ENCODE results near the gene RRP1.

The RRP1 gene

DNA sequence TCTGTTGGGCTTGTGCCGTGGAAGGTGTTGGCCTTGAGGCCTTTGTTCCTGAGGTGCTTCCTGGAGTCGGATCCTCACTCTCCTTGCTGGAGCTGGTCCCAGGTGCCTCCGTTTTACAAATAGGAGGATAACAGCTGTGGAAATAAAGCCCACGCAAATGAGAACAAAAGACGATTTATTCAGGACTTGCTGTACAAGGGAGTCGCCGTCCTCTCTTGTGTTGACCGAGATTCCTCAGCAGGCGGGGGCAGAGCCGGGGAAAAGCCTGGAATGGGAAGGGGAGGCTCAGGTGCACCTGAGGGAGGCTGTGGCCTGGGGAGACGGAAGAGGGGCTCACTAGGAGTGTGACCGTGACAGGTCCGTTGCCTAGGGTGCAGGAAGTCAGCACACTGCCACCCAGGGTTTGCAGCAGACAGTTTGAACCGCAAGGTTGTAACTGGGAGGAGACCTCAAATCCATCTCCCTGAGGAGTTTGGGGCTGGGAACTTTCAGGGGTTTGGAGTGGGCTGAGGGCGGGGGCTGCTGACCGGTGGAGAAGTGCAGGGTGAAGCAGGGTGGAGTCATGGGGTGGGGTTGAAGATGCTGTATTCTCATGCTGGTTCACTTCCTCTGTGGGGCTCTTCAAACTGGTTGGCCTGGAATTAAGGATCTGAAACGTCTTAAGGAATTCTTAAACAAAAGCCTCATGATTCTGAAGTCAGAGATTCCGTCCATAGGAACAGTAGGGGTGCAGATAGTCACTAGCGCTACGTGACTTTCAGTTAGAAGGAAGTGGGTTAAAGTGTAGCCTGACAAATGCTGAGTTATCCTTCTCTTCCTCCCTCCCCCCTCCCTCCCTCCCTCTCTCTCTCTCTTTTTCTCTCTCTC lies 10.7 kb upstream of the RRP1 start:
- DNase-seq, result peak; percentile 95

- no peak for DNase-seq
These were observed 9.7 kb upstream of the RRP1 start for GRCh38 chr21:43779660-43780059.

GRCh38 chr21:43781846-43782245 lies 7.5 kb upstream of the RRP1 start:
- no peak for DNase-seq

DNA sequence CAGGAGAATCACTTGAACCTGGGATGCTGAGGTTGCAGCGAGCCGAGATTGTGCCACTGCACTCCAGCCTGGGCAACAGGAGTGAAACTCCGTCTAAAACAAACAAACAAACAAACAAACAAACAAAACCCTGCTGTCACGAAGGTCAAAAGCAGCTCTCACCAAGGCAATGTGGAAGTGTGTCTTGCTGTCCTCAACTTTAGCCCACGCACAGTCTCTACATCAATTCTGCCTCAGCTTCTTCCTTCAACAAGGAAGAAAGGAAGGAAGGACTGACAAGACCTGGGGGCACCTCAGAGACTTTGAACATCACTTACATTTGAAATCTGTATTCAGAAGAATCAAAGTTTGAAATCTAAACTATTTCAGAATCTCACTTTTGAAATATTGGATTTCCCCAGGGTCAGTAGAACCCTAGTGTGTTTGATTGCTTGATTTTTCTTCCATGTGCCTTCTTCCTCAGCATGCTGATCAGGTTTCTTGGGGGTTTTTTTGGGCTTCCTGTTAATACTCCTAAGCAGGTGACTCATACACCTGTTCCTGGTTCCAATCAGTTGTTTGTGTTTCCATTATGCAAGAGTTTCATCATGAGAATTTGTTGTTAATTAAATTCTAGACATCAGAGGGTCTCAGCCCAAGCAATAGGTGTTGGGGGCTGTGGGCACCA lies 6.8 kb upstream of the RRP1 start:
- DNase-seq, result peak; percentile 49

DNA sequence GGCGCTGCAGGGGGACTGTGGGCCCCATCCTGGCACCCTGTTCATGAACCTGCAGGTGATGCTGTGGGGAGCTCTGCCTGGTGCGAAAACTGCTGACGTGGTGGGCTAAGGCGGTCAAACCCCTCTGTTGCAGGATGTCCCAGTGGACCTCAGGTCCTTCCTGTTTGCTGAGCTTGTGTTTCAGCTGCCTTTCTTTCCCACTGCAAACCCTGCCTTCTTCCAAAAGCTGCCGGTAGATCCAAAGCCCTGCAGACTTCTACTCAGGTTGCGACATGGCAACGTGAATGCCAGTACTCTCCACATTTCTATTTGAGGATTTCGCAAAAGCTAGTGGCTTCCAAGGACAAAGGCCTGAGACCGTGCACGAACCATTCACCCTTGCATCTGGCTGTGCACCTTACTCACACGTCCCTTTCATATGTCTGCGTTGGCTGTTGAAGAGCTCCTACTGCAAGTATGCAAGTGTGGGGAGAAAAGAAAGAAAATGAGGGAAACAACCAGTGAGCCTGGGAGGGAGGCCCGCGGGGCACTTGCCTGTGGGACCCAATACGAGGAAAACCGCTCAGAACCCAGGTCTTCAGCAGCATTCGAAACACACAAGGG lies 6.2 kb upstream of the RRP1 start:
- no peak for DNase-seq

GRCh38 chr21:43785134-43785533 lies 4.2 kb upstream of the RRP1 start:
- DNase-seq, result no peak

DNA sequence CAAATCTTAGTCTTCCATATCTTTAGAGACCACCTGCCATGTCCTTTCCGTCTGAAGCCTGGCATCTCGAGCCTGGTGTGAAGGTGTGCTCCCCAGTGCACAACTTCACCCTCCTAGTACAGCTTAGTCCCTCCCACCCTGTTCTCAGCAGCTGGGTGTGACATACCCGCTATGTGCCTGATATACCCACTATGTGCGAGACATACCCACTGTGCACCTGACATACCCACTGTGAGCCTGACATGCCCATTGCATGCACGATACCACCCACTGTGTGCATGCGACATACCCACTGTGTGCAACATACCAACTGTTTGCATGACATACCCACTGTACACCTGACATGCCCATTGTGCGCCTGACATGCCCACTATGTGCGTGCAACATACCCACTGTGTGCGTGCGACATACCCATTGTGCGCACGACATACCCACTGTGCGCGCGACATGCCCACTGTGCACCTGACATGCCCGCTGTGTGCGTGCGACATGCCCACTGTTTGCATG lies 3.0 kb upstream of the RRP1 start:
- DNase-seq, result no peak

DNA sequence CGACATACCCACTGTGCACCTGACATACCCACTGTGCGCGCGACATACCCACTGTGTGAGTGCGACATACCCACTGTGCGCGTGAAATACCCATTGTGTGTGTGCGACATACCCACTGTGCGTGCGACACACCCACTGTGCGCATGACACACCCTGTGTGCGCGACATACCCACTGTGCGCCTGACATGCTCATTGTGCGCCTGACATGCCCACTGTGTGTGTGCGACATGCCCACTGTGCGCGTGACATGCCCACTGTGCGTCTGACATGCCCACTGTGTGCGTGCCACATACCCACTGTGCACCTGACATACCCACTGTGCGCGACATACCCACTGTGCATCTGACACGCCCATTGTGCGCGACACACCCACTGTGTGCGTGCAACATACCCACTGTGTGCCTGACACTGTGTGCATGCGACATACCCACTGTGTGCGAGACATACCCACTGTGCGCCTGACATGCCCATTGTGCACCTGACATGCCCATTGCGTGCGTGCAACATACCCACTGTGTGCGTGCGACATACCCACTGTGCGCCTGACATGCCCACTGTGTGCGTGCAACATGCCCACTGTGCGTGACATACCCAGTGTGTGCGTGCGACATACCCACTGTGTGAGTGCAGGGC lies 2.5 kb upstream of the RRP1 start:
- no peak for DNase-seq

DNA sequence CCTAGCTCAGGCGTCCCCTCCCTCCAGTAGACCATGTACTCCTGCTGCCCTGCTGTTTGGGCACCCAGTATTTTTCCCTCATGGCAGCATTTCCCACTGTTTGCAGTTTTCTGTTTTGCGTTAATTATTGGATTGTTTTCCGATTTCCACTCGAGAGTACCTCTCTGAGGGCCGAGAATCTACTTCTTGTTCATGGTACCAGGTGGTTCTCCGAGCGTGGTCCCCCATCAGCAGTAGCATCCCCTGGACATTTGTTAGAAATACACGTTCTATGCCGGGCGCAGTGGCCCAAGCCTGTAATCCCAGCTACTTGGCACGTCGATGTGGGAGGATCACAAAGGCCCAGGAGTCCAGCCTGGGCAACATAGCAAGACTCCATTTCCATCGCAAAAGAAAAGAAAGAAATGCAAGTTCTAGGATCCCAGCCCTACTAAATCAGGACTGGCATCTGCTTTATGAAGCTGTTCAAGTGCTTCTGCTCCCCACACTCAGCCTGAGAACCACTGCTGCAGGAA lies 690 bp downstream of the RRP1 start:
- DNase-seq, result no peak

GRCh38 chr21:43792406-43792805 lies 3.0 kb downstream of the RRP1 start:
- no peak for DNase-seq

DNA sequence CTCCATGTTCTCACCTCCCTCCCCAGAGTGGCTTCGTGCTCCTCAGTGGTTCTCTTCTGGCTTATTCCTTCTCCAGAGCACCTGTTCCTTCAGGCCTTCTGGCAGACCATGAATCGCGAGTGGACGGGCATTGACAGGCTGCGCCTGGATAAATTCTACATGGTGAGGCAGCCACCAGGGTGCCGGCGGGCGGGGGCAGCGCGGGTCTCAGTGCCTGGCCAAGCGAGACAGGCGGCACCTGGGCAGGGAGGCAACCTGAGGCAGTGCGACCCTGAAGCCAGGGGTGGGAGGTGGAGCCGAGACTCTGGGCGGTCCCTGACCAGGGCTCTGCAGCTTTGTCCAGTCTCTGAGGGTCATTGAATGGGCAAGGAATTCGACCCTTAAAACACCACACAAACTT lies 3.9 kb downstream of the RRP1 start:
- no peak for DNase-seq

- DNase-seq, result no peak
These were observed 4.9 kb downstream of the RRP1 start for GRCh38 chr21:43794311-43794710.

GRCh38 chr21:43794857-43795256 lies 5.5 kb downstream of the RRP1 start:
- no peak for DNase-seq

DNA sequence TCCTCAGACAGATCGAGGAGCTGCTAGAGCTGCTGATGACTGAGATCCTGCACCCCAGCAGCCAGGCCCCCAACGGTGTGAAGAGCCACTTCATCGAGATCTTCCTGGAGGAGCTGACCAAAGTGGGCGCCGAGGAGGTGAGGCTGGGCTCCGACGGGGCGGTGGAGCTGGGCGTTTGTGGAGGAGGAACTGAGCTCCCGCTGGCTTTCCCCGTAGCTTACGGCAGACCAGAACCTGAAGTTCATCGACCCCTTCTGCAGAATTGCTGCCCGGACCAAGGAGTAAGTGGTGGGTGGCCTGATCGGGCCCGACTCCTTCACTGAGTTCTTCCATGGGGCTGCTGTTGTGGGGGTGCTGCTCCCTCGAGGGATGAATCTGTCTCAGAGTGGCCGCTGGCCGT lies 8.0 kb downstream of the RRP1 start:
- DNase-seq, result no peak

GRCh38 chr21:43797925-43798715 lies 8.7 kb downstream of the RRP1 start:
- DNase-seq, result no peak

GRCh38 chr21:43799301-43799840 lies 10.0 kb downstream of the RRP1 start:
- no peak for DNase-seq

GRCh38 chr21:43800124-43800523 lies 10.7 kb downstream of the RRP1 start:
- no peak for DNase-seq

- DNase-seq, result no peak
These were observed 11.2 kb downstream of the RRP1 start for GRCh38 chr21:43800566-43800965.

DNA sequence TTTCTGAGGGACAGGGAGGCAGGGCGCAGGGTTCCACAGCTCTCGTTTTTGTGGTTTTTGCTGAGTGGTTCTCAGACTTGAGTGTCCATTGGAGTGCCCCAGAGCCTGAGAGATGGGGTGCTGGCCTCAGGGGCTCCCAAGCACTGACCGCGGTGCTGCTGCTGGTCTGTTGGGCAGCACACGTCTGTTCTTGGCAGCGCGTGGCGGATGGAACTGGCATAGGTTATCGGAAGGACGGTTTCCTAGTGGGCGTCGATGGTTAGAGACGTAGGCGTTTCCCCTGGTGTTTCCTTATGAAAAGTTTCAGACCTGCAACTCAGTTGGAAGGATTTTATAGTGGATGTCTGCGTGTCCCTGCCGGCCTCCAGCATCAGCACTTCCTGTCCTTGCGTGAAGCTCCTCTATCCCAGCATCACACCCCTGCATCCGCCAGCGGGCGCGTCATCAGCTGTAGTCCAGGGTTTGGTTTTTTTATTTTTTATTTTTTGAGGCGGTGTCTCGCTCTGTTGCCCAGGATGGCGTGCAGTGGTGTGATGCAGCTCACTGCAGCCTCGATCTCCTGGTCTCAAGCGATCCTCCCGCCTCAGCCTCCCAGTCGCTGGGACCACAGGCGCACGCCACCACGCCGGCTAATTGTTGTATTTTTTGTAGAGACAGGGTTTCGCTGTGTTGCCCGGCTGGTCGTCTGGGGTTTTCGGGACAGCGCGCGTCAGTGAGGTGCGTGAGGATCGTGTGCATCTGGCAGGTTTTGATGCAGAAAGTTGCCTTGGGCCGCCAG lies 11.8 kb downstream of the RRP1 start:
- no peak for DNase-seq

DNA sequence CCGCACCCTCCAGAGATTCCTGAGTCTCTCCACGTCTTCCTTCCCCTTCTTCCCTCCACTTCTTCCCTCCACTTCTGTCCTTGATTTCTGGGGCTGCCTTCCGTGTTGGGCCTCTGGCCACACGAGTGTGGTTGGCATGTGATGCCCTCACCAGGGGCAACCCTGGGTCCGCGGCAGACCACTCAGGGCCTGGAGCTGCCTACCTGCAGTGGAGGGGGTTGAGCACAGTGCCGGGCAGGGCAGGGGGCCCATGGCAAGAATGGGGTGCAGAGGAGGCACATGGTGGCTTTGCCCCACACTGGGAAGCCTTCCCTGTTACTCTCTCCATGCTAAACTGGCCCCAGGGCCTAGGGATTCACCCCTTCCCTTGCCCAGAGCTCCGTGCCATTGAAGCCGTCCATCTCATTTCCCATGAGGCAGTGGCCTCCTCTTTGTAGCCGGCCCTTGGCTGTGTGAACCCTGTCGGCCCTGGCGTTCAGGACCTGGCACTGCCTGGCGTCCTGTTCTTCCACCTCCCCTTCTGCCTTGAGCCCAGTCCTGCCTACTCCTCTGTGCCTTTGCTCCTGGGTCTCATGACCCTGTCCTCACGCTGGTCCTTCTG lies 13.4 kb downstream of the RRP1 start:
- DNase-seq, result no peak

All from suppressor macrophage treated with lipopolysaccharide for 4 hours (primary cell).